Measurements from ENCODE around the gene ZNF222.

The ZNF222 gene

DNA sequence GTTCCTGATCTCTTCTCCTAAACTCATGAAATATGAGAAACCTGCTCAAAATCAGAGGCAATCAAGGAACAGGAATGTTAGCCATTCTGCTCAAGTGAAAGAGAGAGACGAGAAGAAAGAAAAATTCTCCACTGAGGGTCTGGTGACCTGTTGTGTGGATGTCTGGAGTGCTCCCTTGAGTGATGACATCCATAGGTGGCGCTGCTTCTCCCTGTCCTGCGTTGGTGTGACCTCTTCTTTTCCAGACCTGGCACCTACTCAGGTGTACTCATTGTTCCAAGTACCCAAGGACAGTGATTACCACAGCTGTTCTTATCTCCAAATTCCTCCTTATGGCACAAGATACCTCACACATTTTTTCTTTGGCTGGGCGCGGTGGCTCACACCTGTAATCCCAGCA is 30.7 kb downstream of the ZNF222 start:
- DNase-seq: no peak

DNA sequence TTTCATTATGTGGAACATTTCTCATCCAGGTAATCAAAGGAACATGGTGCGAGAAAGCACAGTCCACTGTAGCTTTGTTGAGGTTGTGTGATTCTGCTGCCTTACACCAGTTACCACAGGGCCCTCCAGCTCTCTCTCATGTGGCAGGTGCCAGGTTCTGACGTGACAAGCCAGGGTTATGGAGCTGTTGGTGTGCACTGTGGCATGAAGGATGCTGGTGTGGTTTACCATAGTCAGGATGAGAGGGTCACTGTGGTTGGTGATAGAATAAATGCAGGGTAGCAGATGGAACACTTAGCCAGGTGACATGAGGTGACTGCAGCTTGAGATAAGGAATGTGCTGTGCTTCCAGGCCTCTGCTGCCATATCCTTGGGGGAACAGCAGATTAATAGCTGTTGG is 34.0 kb downstream of the ZNF222 start:
- DNase-seq: no peak

DNA sequence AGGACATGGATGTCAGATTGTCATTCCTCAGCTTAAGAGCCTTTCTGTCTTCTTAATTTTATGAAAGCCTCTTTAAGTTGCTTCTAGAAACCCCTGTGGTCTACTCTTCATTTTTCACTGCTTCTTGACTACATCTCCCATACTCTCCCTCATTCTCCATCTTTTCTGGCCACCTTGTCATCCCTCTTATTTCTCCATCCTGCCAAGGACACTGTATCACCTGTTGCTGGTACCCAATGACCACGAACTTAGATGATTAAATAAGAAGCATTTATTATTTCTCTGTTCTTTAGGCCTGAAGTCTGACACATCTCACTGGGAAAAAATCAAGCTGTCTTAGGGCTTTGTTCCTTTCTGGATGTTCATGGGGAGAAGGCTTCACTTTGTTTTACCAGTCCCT is 35.9 kb downstream of the ZNF222 start:
- DNase-seq: no peak

DNA sequence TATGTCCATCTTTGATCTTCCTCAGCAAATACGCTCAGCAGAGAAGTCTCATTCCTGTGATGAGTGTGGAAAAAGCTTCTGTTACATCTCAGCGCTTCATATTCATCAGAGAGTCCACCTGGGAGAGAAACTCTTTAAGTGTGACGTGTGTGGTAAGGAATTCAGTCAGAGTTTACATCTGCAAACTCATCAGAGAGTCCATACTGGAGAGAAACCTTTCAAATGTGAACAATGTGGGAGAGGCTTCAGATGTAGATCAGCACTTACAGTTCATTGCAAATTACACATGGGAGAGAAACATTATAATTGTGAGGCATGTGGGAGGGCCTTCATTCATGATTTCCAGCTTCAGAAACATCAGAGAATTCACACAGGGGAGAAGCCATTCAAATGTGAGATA is 41.1 kb downstream of the ZNF222 start:
- no peak for DNase-seq

DNA sequence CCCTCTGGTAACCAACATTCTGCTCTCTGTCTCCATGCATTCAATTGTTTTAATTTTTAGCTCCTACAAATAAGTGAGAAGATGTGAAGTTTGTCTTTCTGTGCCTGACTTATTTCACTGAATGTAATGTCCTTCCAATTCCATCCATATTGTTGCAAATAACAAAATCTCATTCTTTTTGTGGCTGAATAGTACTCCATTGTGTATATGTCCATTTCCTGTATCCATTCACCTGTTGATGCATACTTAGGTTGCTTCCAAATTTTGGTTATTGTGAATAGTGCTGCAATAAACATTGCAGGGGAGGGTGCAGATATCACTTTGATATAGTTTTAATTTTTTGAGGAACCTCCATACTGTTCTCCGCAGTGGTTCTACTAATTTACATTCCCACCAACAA is 44.2 kb downstream of the ZNF222 start:
- DNase-seq: no peak

DNA sequence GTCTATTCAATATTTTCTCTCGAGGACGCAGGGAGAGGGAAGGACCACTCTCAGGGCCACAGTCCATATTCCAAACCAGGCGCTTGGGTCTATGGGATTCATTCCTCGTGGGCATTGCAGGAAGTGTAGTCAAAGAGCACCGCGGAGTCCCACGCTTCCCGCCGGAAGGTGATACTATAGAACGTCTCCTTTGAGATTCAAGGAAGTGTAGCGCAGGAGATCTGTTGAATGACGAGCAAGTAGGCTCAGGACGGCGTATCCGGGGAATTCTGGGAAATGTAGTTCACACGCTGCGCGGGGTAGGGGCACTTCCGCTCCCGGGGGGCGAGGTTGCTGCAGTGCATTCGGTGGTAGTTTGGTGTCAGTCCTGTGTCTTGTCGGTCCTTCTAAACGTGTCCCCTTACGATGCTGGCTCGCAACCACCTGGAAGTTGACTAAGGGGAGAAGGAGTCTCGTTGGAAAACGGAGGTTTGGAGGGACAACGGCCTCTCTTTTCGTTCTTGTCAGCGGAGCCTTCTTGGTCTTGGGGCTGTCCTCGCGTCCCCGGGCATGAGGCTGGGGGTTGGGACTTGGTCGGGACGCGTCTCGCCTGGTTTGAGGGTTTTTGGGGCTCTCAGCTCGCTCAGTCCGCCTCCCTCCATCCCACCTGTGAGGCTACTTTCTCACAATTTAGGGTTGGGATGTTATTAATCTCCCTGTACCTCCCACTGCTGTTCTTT is 46.8 kb downstream of the ZNF222 start, which contains the start of gene ZNF284:
ZNF284 (plus strand) TSS at position 336 of the 719 bp plus-strand sequence. CDS start 4,231 bp downstream, outside the sequence.
- peak; percentile 90 for DNase-seq

DNA sequence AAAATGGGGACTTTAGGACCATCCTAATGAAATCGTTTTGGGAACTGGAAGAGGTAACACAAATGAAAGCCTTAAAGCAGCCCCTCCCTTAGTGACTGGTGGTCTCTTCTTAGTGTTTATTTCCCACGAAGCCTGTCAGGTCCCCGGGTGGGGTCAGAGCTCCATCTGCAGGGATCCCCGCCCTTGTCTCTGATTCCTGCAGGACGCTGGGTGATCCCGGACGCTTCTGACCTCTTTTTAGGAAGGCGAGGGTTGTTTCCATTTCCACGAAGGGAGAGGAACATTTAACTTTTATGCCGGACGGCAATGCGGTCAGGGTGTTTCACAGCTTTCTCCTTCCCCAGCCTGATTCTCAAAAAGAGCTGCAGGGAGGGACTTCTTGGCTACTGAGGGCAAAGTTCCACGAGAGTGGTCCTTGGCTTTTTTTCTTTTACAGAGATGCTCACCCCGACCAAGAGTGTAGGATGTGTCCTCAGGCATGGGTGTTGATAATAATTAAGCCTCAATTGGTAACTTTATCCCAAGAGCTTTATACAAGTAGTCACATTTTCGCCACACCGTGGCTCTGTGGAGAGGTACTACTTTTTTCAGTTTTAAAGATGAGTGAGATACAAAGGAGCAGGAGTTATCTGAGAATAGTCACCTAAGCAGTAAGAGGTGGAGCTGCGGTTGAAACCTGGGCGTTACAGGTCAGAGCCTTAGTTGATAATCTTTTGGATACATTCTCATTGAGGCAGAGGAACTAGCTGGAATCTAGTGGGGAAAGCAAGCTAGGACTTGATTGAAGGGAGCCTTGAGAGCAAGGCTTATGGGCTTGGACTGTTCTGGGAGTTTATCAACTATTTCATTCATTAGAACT is 47.6 kb downstream of the ZNF222 start:
- DNase-seq: peak; percentile 59

DNA sequence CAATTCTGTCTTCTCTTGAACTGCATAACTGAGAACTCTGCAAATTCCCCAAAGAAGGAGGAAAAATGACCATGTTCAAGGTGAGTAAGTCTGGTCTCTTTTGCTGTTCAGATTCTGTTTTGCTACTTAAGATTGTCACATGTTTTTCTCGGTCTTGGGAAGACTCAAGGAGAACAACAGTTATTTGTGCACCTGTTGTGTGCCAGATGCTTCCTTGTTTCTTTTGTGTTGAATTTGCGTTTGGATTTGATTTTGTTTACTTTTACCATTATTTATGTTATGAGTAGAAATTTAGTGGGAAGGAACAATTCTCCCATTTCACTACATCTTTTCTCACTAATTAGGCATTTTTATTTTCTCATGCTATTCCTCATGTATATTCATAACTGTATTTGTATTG is 51.1 kb downstream of the ZNF222 start:
- no peak for DNase-seq

Measured in activated CD8-positive, alpha-beta memory T cell treated with anti-CD3 and anti-CD28 coated beads for 24 hours (primary cell).